ENCODE measurements around the gene DNAJC6.

Gene DNAJC6

DNA sequence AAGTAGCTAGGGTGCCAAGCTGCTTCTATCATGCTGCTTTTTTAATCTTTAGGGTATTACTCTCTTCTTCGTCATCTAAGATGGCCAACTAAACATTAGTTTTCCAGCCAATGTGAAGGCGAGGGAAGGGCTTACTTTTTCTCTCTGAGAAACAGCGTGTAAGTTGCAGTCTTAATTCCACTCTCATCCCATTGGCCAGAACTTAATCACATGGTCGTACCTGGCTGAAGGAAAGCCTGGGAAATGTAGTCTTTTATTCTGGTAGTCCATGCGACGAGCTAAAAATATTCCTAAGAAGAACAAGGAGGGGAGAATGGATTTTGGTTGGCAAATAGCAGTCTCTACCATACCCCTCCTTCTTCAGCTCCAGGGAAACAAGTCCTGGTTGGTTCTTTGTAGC is 21.5 kb downstream of the DNAJC6 start:
- no peak overlapping the region for H3K4me3 ChIP-seq (ENCODE audit: low read depth in 1 of 2, low read length in 2 of 2)
- no peak overlapping the region for H3K27ac ChIP-seq (ENCODE audit: low read length)

DNA sequence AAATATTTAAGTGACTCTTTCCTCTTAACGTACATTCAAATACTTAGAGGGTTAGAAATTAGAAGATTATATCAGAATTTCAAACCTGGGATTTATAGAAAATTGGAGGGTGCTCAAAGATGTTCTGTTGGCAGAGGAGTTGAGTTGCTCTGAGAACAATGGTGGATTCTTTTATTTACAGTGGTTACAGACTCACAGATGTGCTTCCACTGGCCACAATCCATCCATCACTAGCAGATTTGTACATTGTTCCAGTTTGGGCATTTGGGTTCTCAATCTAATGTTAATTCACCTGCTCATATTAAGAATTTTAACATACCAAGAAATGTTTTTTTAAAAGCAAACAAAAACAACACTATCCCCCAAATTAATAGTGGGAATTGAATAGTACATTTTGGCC is 23.5 kb downstream of the DNAJC6 start:
- Histone ChIP-seq H3K27me3 (ENCODE audit: low read depth, low read length) (no peaks in the 10 kb centered on the region), H3K4me1 (ENCODE audit: control insufficient read depth in 1 of 2, insufficient read depth in 2 of 2, low read length in 2 of 2) (no peaks in the 10 kb centered on the region), H3K4me3 (ENCODE audit: low read depth in 1 of 2, low read length in 2 of 2) (no peak overlapping the region)

More for the DNA sequence above, 21.5 kb downstream of the DNAJC6 start:
- Histone ChIP-seq H3K36me3 (ENCODE audit: control insufficient read depth in 1 of 2, insufficient read depth in 2 of 2, low read length in 2 of 2) (no peaks in the 10 kb centered on the region), H3K9me3 (ENCODE audit: control insufficient read depth in 1 of 2, low read length in 2 of 2) (no peaks in the 10 kb centered on the region), H3K4me1 (ENCODE audit: control insufficient read depth in 1 of 2, insufficient read depth in 2 of 2, low read length in 2 of 2) (no peaks in the 10 kb centered on the region), H3K27me3 (ENCODE audit: low read depth, low read length) (no peaks in the 10 kb centered on the region)

DNA sequence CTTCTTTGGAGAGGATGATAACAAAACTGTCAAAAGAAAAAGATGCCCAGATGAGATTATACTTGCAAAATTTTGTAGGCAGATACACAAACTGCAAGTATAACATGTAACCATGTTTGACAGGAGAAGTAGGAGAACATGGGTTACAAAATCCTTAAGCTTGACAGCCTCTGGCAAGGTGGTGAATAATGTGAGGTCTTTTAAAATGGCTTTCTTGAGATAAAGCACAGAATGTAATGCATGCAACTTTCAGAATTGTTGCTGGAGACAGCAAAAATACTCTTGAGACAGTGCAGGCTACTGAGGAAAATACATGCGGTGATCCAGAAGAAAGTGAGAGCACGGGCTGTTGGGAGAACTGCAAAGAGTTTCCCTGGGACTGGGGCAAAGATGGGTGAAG is 24.7 kb downstream of the DNAJC6 start:
- H3K27me3 ChIP-seq (ENCODE audit: low read depth, low read length): no peaks in the 10 kb centered on the region
- no peaks in the 10 kb centered on the region for H3K4me1 ChIP-seq (ENCODE audit: control insufficient read depth in 1 of 2, insufficient read depth in 2 of 2, low read length in 2 of 2)
- H3K9me3 ChIP-seq (ENCODE audit: control insufficient read depth in 1 of 2, low read length in 2 of 2): no peaks in the 10 kb centered on the region
- H3K4me3 ChIP-seq (ENCODE audit: low read depth in 1 of 2, low read length in 2 of 2): no peak overlapping the region
- H3K36me3 ChIP-seq (ENCODE audit: control insufficient read depth in 1 of 2, insufficient read depth in 2 of 2, low read length in 2 of 2): no peaks in the 10 kb centered on the region
- no peak overlapping the region for H3K27ac ChIP-seq (ENCODE audit: low read length)

More for the DNA sequence above, 23.5 kb downstream of the DNAJC6 start:
- H3K27ac ChIP-seq (ENCODE audit: low read length): no peak overlapping the region
- H3K36me3 ChIP-seq (ENCODE audit: control insufficient read depth in 1 of 2, insufficient read depth in 2 of 2, low read length in 2 of 2): no peaks in the 10 kb centered on the region
- no peaks in the 10 kb centered on the region for H3K9me3 ChIP-seq (ENCODE audit: control insufficient read depth in 1 of 2, low read length in 2 of 2)

DNA sequence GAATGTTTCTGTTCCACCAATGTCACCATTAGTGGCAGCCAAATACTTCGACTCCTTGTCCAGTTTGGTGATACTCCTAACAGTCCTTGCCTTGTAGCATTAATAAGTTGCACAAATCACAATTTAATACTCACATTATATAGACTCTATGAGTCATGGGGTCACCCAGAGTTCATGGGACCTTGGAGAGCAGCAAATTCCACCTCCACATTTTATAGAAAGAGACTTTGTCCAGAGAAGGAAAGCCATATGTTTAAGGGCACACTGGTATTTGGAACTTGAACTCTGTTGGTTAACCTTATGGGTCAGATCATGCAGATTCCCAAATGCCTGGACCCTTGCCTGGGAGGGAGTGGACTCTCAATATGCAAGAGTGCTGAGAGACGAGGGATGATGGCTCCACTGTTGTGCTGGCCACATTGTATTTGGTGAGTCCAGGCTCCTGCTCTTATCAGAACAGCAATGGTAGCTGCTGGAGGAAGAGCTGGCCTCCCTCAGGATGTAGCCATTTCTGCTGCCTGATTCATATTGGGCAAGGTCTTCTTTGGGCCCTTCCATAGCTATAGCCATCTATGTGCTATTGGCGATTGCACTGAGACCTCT is 30.6 kb downstream of the DNAJC6 start:
- no peak overlapping the region for H3K4me3 ChIP-seq (ENCODE audit: low read depth in 1 of 2, low read length in 2 of 2)

DNA sequence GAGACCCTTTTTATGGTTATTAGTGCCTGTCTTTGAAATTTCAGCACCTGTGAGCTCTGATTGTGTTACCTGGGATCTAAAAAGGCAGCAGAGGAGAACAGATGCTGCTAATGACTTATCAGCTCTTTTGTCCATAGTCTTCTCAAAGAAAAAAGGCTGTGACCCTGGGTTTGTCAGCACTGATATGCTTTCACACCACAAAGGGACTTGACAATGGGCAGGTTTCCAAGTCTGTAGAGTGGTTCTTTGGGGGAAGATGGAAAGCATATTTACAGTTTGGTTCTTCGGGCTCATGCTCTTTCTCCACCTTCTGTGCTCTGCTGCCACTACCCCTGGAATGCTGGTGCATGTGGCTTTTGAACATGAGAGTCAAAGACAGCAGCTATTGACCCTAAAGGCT is 32.0 kb downstream of the DNAJC6 start:
- no peaks in the 10 kb centered on the region for H3K9me3 ChIP-seq (ENCODE audit: control insufficient read depth in 1 of 2, low read length in 2 of 2)
- no peaks in the 10 kb centered on the region for H3K27me3 ChIP-seq (ENCODE audit: low read depth, low read length)
- H3K36me3 ChIP-seq (ENCODE audit: control insufficient read depth in 1 of 2, insufficient read depth in 2 of 2, low read length in 2 of 2): no peaks in the 10 kb centered on the region
- no peak overlapping the region for H3K4me3 ChIP-seq (ENCODE audit: low read depth in 1 of 2, low read length in 2 of 2)
- no peaks in the 10 kb centered on the region for H3K4me1 ChIP-seq (ENCODE audit: control insufficient read depth in 1 of 2, insufficient read depth in 2 of 2, low read length in 2 of 2)
- no peak overlapping the region for H3K27ac ChIP-seq (ENCODE audit: low read length)

More for the DNA sequence above, 30.6 kb downstream of the DNAJC6 start:
- H3K4me1 ChIP-seq (ENCODE audit: control insufficient read depth in 1 of 2, insufficient read depth in 2 of 2, low read length in 2 of 2): no peaks in the 10 kb centered on the region
- no peaks in the 10 kb centered on the region for H3K9me3 ChIP-seq (ENCODE audit: control insufficient read depth in 1 of 2, low read length in 2 of 2)
- H3K27ac ChIP-seq (ENCODE audit: low read length): no peak overlapping the region
- H3K27me3 ChIP-seq (ENCODE audit: low read depth, low read length): no peaks in the 10 kb centered on the region
- no peaks in the 10 kb centered on the region for H3K36me3 ChIP-seq (ENCODE audit: control insufficient read depth in 1 of 2, insufficient read depth in 2 of 2, low read length in 2 of 2)

DNA sequence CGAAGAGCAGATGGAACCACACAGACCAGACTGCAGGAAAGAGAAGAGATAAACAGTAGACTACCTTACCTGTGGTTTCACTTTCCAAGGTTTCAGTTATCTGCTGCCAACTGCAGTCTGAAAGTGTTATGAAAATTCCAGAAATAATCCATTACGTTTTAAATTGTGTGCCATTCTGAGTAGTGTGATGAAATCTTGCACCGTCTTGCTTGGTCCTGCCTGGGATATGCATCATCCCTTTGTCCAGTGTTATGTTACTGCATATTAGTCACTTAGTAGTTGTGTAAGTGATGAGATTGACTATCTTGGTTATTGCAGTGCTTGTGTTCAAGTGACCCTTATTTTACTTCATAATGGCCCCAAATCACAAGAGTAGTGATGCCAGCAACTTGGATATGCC is 33.9 kb downstream of the DNAJC6 start:
- Histone ChIP-seq H3K27ac (ENCODE audit: low read length) (no peak overlapping the region), H3K4me1 (ENCODE audit: control insufficient read depth in 1 of 2, insufficient read depth in 2 of 2, low read length in 2 of 2) (no peaks in the 10 kb centered on the region), H3K36me3 (ENCODE audit: control insufficient read depth in 1 of 2, insufficient read depth in 2 of 2, low read length in 2 of 2) (no peaks in the 10 kb centered on the region), H3K27me3 (ENCODE audit: low read depth, low read length) (no peaks in the 10 kb centered on the region), H3K4me3 (ENCODE audit: low read depth in 1 of 2, low read length in 2 of 2) (no peak overlapping the region), H3K9me3 (ENCODE audit: control insufficient read depth in 1 of 2, low read length in 2 of 2) (no peaks in the 10 kb centered on the region)

DNA sequence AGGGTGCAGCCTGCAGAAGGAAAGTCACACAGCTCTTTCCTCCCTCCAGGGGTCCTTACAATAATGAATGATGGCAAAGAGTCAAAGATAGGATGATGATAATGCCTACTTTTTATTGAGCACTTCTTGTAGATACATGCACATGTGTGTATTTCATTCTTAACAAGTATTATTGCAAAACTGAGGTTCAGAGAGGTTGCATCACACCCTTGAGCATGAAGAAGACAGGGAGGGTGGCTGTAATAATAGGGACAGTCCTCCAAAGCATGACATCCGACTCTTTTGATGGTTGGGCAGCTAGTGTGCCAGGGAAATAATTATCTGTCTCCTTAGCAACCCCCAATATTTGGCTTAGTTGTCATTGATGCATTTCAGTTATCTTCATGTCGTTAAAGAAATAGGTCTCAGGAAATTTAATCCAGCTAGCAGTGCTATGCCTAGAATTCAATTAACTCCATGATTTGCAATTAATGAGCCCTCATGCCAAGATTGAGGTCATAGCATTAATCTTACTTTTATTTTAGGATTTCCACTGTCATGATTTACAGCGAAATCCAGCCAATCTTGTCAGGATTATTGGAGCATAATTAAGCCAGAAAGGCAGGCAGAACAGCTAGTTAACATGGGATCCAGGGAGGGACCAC is 35.0 kb downstream of the DNAJC6 start:
- no peaks in the 10 kb centered on the region for H3K4me1 ChIP-seq (ENCODE audit: control insufficient read depth in 1 of 2, insufficient read depth in 2 of 2, low read length in 2 of 2)

DNA sequence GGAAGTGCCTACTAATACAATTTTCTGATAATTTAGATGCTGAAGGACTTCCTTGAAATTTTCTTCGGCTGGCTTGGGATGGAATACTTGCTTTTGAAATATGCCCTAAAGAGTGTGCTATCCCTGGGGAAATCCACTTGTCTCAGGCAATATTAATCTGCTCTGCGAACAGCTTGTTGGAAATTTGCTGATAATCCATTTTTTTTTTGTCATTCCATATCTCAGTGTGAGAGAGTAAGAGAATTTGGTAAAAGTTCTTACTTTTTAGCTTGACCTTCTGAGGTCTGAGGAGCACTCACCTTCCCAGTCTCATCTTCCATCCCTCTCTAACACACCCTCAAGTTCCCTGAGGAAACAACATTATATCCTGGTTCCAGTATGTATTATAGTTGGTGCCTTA is 36.8 kb downstream of the DNAJC6 start:
- no peaks in the 10 kb centered on the region for H3K9me3 ChIP-seq (ENCODE audit: control insufficient read depth in 1 of 2, low read length in 2 of 2)
- no peak overlapping the region for H3K27ac ChIP-seq (ENCODE audit: low read length)
- H3K27me3 ChIP-seq (ENCODE audit: low read depth, low read length): no peaks in the 10 kb centered on the region
- H3K4me1 ChIP-seq (ENCODE audit: control insufficient read depth in 1 of 2, insufficient read depth in 2 of 2, low read length in 2 of 2): no peaks in the 10 kb centered on the region
- no peaks in the 10 kb centered on the region for H3K36me3 ChIP-seq (ENCODE audit: control insufficient read depth in 1 of 2, insufficient read depth in 2 of 2, low read length in 2 of 2)
- no peak overlapping the region for H3K4me3 ChIP-seq (ENCODE audit: low read depth in 1 of 2, low read length in 2 of 2)

More for the DNA sequence above, 35.0 kb downstream of the DNAJC6 start:
- H3K27me3 ChIP-seq (ENCODE audit: low read depth, low read length): no peaks in the 10 kb centered on the region
- no peak overlapping the region for H3K27ac ChIP-seq (ENCODE audit: low read length)
- no peak overlapping the region for H3K4me3 ChIP-seq (ENCODE audit: low read depth in 1 of 2, low read length in 2 of 2)
- H3K36me3 ChIP-seq (ENCODE audit: control insufficient read depth in 1 of 2, insufficient read depth in 2 of 2, low read length in 2 of 2): no peaks in the 10 kb centered on the region
- H3K9me3 ChIP-seq (ENCODE audit: control insufficient read depth in 1 of 2, low read length in 2 of 2): no peaks in the 10 kb centered on the region

DNA sequence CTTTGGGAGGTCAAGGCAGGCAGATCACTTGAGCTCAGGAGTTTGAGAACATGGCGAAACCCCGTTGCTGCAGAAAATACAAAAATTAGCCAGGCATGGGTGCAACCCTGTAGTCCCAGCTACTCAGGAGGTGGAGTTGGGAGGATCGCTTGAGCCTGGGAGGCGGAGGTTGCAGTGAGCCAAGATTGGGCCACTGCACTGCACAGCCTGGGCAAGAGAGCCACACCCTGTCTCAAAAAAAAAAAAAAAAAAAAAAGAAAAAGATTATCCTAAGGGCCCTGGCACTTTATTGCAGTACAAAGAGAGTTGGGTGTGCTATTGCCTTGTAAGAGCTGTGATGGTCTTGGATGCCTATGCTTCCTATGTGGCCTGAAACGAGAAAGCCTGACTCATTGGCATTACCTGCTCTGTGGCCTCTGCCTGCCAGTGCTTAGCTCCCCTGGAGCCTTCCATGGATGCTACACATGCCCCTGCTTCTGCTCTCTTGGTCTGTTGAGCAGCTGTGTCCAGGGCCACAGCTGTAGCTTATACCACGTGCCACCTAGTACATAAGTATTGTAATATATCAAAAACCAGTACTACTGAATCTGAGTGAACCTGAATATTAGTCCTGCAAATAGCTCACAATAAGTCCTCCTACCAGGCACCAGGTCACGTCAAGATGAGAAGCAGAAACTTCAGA is 45.8 kb downstream of the DNAJC6 start:
- H3K36me3 ChIP-seq (ENCODE audit: control insufficient read depth in 1 of 2, insufficient read depth in 2 of 2, low read length in 2 of 2): no peaks in the 10 kb centered on the region
- H3K9me3 ChIP-seq (ENCODE audit: control insufficient read depth in 1 of 2, low read length in 2 of 2): no peaks in the 10 kb centered on the region
- no peaks in the 10 kb centered on the region for H3K4me1 ChIP-seq (ENCODE audit: control insufficient read depth in 1 of 2, insufficient read depth in 2 of 2, low read length in 2 of 2)
- no peak overlapping the region for H3K4me3 ChIP-seq (ENCODE audit: low read depth in 1 of 2, low read length in 2 of 2)
- H3K27me3 ChIP-seq (ENCODE audit: low read depth, low read length): no peaks in the 10 kb centered on the region
- H3K27ac ChIP-seq (ENCODE audit: low read length): no peak overlapping the region

DNA sequence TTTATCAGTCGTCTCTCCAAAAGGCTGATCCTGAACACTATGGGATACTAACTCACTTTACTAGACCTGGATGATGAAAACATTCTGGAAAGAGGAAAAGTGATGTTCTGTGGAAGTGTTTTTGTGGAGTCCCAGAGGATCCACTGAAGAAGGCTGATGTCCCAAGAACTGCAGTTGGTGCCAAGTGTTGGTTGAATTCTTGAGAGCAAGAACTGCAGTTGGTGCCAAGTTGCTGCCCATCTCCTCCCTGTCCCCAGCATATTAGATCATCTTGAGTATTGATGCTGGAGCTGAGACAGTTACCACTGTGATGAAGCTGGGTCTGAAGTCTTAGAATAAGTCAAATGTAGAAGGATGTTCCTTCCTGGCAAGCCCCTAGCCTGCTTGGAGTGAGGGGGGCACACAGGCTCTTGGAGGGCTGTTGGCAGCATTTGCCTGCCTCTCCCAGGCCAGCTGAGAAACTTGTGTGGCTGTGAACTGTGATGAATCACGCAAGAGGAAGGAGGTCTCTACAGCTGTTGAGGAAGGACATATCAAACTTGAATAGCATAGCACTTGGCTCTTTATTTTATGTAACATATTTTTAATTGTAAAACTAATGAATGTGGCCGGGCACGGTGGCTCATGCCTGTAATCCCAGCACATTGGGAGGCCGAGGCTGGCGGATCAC is 48.1 kb downstream of the DNAJC6 start:
- H3K4me3 ChIP-seq (ENCODE audit: low read depth in 1 of 2, low read length in 2 of 2): no peak overlapping the region
- H3K27ac ChIP-seq (ENCODE audit: low read length): no peak overlapping the region
- no peaks in the 10 kb centered on the region for H3K36me3 ChIP-seq (ENCODE audit: control insufficient read depth in 1 of 2, insufficient read depth in 2 of 2, low read length in 2 of 2)
- H3K27me3 ChIP-seq (ENCODE audit: low read depth, low read length): no peaks in the 10 kb centered on the region
- no peaks in the 10 kb centered on the region for H3K9me3 ChIP-seq (ENCODE audit: control insufficient read depth in 1 of 2, low read length in 2 of 2)
- no peaks in the 10 kb centered on the region for H3K4me1 ChIP-seq (ENCODE audit: control insufficient read depth in 1 of 2, insufficient read depth in 2 of 2, low read length in 2 of 2)

DNA sequence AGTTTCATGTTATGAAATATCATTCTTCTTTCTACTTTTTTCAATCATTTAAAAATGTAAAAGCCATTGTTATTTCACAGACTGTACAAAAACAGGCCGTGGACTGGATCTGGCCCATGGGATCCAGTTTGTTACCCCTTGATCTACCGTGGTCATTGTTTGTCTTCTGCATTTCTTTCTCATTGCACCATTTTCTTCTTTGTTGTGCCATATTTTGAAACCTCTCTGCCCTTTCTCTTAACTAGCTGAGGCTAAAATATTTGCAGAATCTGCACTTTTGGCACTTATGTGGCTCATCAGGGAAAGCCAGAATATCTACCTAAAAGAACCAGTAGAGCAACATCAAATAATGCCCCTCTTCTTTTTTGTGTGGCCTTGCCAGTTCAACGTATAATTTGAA is 50.5 kb downstream of the DNAJC6 start:
- Histone ChIP-seq H3K27me3 (ENCODE audit: low read depth, low read length) (no peaks in the 10 kb centered on the region), H3K9me3 (ENCODE audit: control insufficient read depth in 1 of 2, low read length in 2 of 2) (no peaks in the 10 kb centered on the region), H3K36me3 (ENCODE audit: control insufficient read depth in 1 of 2, insufficient read depth in 2 of 2, low read length in 2 of 2) (no peaks in the 10 kb centered on the region), H3K4me3 (ENCODE audit: low read depth in 1 of 2, low read length in 2 of 2) (no peak overlapping the region), H3K4me1 (ENCODE audit: control insufficient read depth in 1 of 2, insufficient read depth in 2 of 2, low read length in 2 of 2) (no peaks in the 10 kb centered on the region), H3K27ac (ENCODE audit: low read length) (no peak overlapping the region)
